IMR-90 (cell line): Measurements from ENCODE around the gene KIF6. TPM values are rescaled to one million over a fixed set of nuclear protein-coding genes. Genes with fewer than 3 reads are reported as not detected.
A peak's percentile ranks its signal among the peaks of the same experiment; 100 is the strongest.

Source experiments
- ATAC-seq: fragments of 200-7000 bp; cut with Tn5 transposase; 2 replicates; pipeline ENCODE4 v1.9.1; 2020; ENCODE audit warnings: low read depth, mild to moderate bottlenecking, moderate library complexity
- BruUV-seq: library from RNA; stranded (reverse); fragments of 400-500 nt; replicated peaks from 2 replicates; lab custom pipeline; 2021; lab: Mats Ljungman, UMichigan
- CTCF ChIA-PET: fragments of 300-600 bp; formaldehyde crosslinking; extraction: SDS; loops from one replicate; lab custom pipeline; 2021; ENCODE audit warnings: antibody characterized with exemption; lab: Yijun Ruan, JAX
- POLR2A ChIA-PET: fragments of 300-600 bp; sonication (Branson Sonifier 250); formaldehyde crosslinking; loops from one replicate; lab custom pipeline; 2022; ENCODE audit warnings: antibody characterized with exemption; ENCODE audit not compliant: unreplicated experiment; lab: Charles Lee
- DNase-seq: peaks from one replicate; pipeline ENCODE4 v3.0.0; 2013
- H2AFZ ChIP-seq: replicated peaks from 2 replicates; pipeline ENCODE3; 2013; ENCODE audit warnings: low read length, mild to moderate bottlenecking; ENCODE audit not compliant: poor library complexity
- H2AK5ac ChIP-seq: 2 replicates; pipeline ENCODE4 v1.6.1; 2013; ENCODE audit warnings: low read depth, low read length, inconsistent platforms
- H2AK9ac ChIP-seq: replicated peaks from 2 replicates; pipeline ENCODE3; 2013; ENCODE audit warnings: mild to moderate bottlenecking, low read depth, low read length, moderate library complexity; ENCODE audit not compliant: poor library complexity
- H2BK120ac ChIP-seq: 2 replicates; pipeline ENCODE4 v1.6.1; 2013; ENCODE audit warnings: low read depth, low read length, inconsistent platforms
- H2BK15ac ChIP-seq: 3 replicates; pipeline ENCODE4 v1.6.1; 2013; ENCODE audit warnings: low read depth, low read length, inconsistent platforms
- H2BK20ac ChIP-seq: 2 replicates; pipeline ENCODE4 v1.6.1; 2013; ENCODE audit warnings: low read depth, mild to moderate bottlenecking, inconsistent platforms, low read length, moderate library complexity
- H2BK5ac ChIP-seq: 2 replicates; pipeline ENCODE4 v1.6.1; 2013; ENCODE audit warnings: mild to moderate bottlenecking, low read depth, low read length, inconsistent platforms; ENCODE audit not compliant: poor library complexity, severe bottlenecking
- H3K14ac ChIP-seq: replicated peaks from 2 replicates; pipeline ENCODE4 v1.6.1; 2013; ENCODE audit warnings: low read depth, low read length, inconsistent platforms
- H3K18ac ChIP-seq: 2 replicates; pipeline ENCODE4 v1.6.1; 2013; ENCODE audit warnings: low read depth, low read length, control low read depth
- H3K23ac ChIP-seq: 2 replicates; pipeline ENCODE4 v1.6.1; 2013; ENCODE audit warnings: low read depth, low read length, inconsistent platforms
- H3K27ac ChIP-seq: 2 replicates; pipeline ENCODE4 v1.5.1; 2013; ENCODE audit warnings: mild to moderate bottlenecking, control low read depth, low read length; ENCODE audit not compliant: insufficient read depth
- H3K27me3 ChIP-seq: 2 replicates; pipeline ENCODE4 v1.6.1; 2013; ENCODE audit warnings: low read length; ENCODE audit not compliant: control insufficient read depth, insufficient read depth
- H3K36me3 ChIP-seq: 2 replicates; pipeline ENCODE4 v1.6.1; 2013; ENCODE audit warnings: low read length, mixed read lengths; ENCODE audit not compliant: control insufficient read depth, insufficient read depth
- H3K4ac ChIP-seq: 2 replicates; pipeline ENCODE4 v1.6.1; 2013; ENCODE audit warnings: low read depth, low read length, inconsistent platforms
- H3K4me1 ChIP-seq: 2 replicates; pipeline ENCODE4 v1.6.1; 2013; ENCODE audit warnings: low read length, mixed read lengths; ENCODE audit not compliant: control insufficient read depth, insufficient read depth
- H3K4me2 ChIP-seq: 2 replicates; pipeline ENCODE4 v1.6.1; 2013; ENCODE audit warnings: low read depth, mild to moderate bottlenecking, control low read depth, low read length, moderate library complexity
- H3K4me3 ChIP-seq: 2 replicates; pipeline ENCODE4 v1.5.1; 2013; ENCODE audit warnings: low read depth, mild to moderate bottlenecking, control low read depth, low read length, moderate library complexity; ENCODE audit not compliant: insufficient read depth
- H3K56ac ChIP-seq: 2 replicates; pipeline ENCODE4 v1.6.1; 2013; ENCODE audit warnings: low read length, inconsistent platforms; ENCODE audit not compliant: insufficient read depth; ENCODE audit errors: extremely low read depth
- H3K79me1 ChIP-seq, 2 experiments: 2 replicates each; pipeline ENCODE4 v1.6.1; 2013; ENCODE audit warnings: low read length in 2 of 2, inconsistent platforms in 1 of 2, low read depth in 1 of 2
- H3K9ac ChIP-seq: 2 replicates; pipeline ENCODE4 v1.6.1; 2013; ENCODE audit warnings: low read depth, low read length, control low read depth
- H3K9me1 ChIP-seq: 2 replicates; pipeline ENCODE4 v1.6.1; 2013; ENCODE audit warnings: low read length, inconsistent platforms; ENCODE audit not compliant: insufficient read depth
- H3K9me3 ChIP-seq: 2 replicates; pipeline ENCODE4 v1.6.1; 2013; ENCODE audit warnings: low read length; ENCODE audit not compliant: control insufficient read depth, insufficient read depth
- H4K20me1 ChIP-seq: 2 replicates; pipeline ENCODE4 v1.6.1; 2013; ENCODE audit warnings: low read length, inconsistent platforms; ENCODE audit not compliant: insufficient read depth
- H4K5ac ChIP-seq: 2 replicates; pipeline ENCODE4 v1.6.1; 2013; ENCODE audit warnings: mild to moderate bottlenecking, low read depth, low read length, control low read depth
- H4K8ac ChIP-seq, 2 experiments: 2 replicates each; pipeline ENCODE4 v1.6.1; 2013; ENCODE audit warnings: low read depth in 2 of 2, low read length in 2 of 2, control low read depth in 1 of 2, inconsistent platforms in 1 of 2
- H4K91ac ChIP-seq: 2 replicates; pipeline ENCODE4 v1.6.1; 2013; ENCODE audit warnings: low read depth, low read length, inconsistent platforms; ENCODE audit not compliant: insufficient read depth
- BHLHE40 ChIP-seq: fragments of 150-350 bp; IDR thresholded peaks from 2 replicates; pipeline ENCODE4 v1.6.1; 2016; ENCODE audit warnings: mild to moderate bottlenecking, low read depth, low read length
- CEBPB ChIP-seq: IDR thresholded peaks from 2 replicates; pipeline ENCODE4 v1.6.1; 2012; ENCODE audit warnings: low read depth, low read length, improper control_type of control experiment
- SMC3 ChIP-seq: fragments of 150-350 bp; IDR thresholded peaks from 2 replicates; pipeline ENCODE4 v1.6.1; 2016; ENCODE audit warnings: low read depth, mild to moderate bottlenecking, antibody characterized with exemption, low read length, moderate library complexity
- USF2 ChIP-seq: fragments of 150-350 bp; IDR thresholded peaks from 2 replicates; pipeline ENCODE4 v1.6.1; 2017; ENCODE audit warnings: mild to moderate bottlenecking, antibody characterized with exemption, low read length, low read depth
- WGBS, 2 experiments: methylation state at CpG; one replicate each; pipeline versions ENCODE4 v1.1.5 to v1.1.7; 2013; ENCODE audit warnings: missing lambda C conversion rate in 2 of 2; ENCODE audit not compliant: insufficient read length in 1 of 2; ENCODE audit errors: extremely low coverage in 2 of 2; 5-methylcytosine and 5-hydroxymethylcytosine counted together
- dilution Hi-C: fragments of 300-500 bp; cut with HindIII; formaldehyde crosslinking; loops from one replicate; pipeline ENCODE4 v1.14.3; 2018; ENCODE audit warnings: low sequenced_read_pairs; ENCODE audit not compliant: unreplicated experiment
- in situ Hi-C: fragments of 300-500 bp; cut with MboI; formaldehyde crosslinking; loops from 3 replicates; pipeline ENCODE4 v1.14.3; 2019; ENCODE audit warnings: low sequenced_read_pairs, inconsistent platforms, mixed read lengths
- intact Hi-C: fragments of 100-400 bp; cut with micrococcal nuclease; formaldehyde crosslinking; loops from 2 replicates; pipeline ENCODE4 v1.10.0; 2022
- polyA plus RNA-seq, 3 experiments: library from polyadenylated mRNA; depleted of rRNA; stranded (reverse); fragments of >200 nt; gene quantifications; 2 replicates each; pipeline ENCODE4 v1.2.3, GENCODE V29; 2012; ENCODE audit warnings: low replicate concordance in 1 of 3
- total RNA-seq: library from RNA; depleted of rRNA; stranded (reverse); fragments of >200 nt; gene quantifications from 2 replicates; pipeline ENCODE4 v1.2.3, GENCODE V29; 2012

Gene KIF6
- total and polyA plus RNA-seq, 2 of the 4 experiments (the other 2 are of a cell fraction): under 0.01 to 0.10 TPM

DNA sequence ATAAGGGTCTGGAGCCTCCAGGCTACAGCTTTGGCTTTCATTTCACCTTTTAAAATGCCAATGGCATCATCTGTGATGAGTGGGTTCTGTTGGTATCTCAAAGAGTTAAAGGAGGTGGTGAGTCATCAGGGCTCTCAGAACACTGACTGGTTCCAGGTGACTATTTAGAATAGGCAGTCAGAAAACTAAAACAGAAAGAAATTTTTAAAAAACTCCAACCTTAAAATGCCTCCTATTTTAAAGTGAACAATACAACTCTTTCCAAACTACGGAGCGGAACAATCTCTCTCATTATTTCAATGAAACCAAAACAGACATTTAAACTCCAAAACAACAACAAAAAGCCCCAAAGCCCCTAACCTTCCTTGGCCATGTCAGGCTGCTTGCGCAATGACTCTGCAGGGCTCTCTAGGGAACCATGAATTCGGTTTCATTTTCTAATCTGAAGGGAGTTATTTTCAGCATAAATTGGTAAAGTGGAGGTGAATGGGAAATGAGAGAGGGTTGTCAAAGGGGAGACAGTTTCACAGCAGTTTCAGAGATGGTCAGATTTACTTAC lies 194.9 kb downstream of the KIF6 start:
- dilution Hi-C loops: no loop called here
- no peak overlapping the region for H2BK5ac ChIP-seq
- no CpG with 5 or more reads among the region's 4 CpGs for WGBS, 2 experiments
- no peak overlapping the region for H2AK9ac ChIP-seq
- no peaks in the 10 kb centered on the region for H4K20me1 ChIP-seq
- H2BK20ac ChIP-seq: no peak overlapping the region
- ChIA-PET CTCF (no interaction called here), POLR2A (no interaction called here)
- no peak overlapping the region for H3K23ac ChIP-seq
- no peak overlapping the region for H2BK120ac ChIP-seq
- no peaks in the 10 kb centered on the region for H3K4me1 ChIP-seq
- no peak overlapping the region for H3K56ac ChIP-seq
- BruUV-seq: no TSS peak
- H2BK15ac ChIP-seq: no peak overlapping the region
- no peaks in the 10 kb centered on the region for H3K27me3 ChIP-seq
- no peak overlapping the region for H3K4me2 ChIP-seq
- no peak for ATAC-seq
- TF ChIP-seq CEBPB (peak; percentile 41; the same call in 1 of the 2 replicates), BHLHE40 (no peak), USF2 (no peak), SMC3 (no peak)
- H3K14ac ChIP-seq: no peak overlapping the region
- H2AFZ ChIP-seq: no peak overlapping the region
- intact Hi-C loops: no loop called here
- no peak overlapping the region for H3K27ac ChIP-seq
- H2AK5ac ChIP-seq: no peak overlapping the region
- H3K9me3 ChIP-seq: 0 out of 2 replicates have a peak, but pooled peaks cover 3% of the 10 kb centered on the region
- no peak overlapping the region for H4K8ac ChIP-seq
- H3K18ac ChIP-seq: no peak overlapping the region
- DNase-seq: no peak
- no peak overlapping the region for H3K4me3 ChIP-seq
- H3K9me1 ChIP-seq: no peaks in the 10 kb centered on the region
- in situ Hi-C loops: no loop called here
- H4K91ac ChIP-seq: no peak overlapping the region
- H3K79me1 ChIP-seq: no peaks in the 10 kb centered on the region
- no peak overlapping the region for H3K4ac ChIP-seq
- no peaks in the 10 kb centered on the region for H3K36me3 ChIP-seq
- H3K9ac ChIP-seq: no peak overlapping the region
- no peak overlapping the region for H4K5ac ChIP-seq
